A673 (cell line): ENCODE measurements around the gene LY86. TPM values are rescaled to one million over a fixed set of nuclear protein-coding genes. Genes with fewer than 3 reads are reported as not detected.

Source experiments
- BruUV-seq: library from RNA; stranded (reverse); fragments of 400-500 nt; replicated peaks from 2 replicates; lab custom pipeline; 2021; lab: Mats Ljungman, UMichigan
- CTCF ChIA-PET: fragments of 300-600 bp; sonication (Branson Sonifier 250); formaldehyde crosslinking; loops from one replicate; lab custom pipeline; 2022; ENCODE audit warnings: antibody characterized with exemption; lab: Charles Lee
- POLR2A ChIA-PET: fragments of 300-600 bp; sonication (Branson Sonifier 250); formaldehyde crosslinking; loops from one replicate; lab custom pipeline; 2022; ENCODE audit warnings: antibody characterized with exemption; ENCODE audit not compliant: low non-redundant PET; lab: Charles Lee
- DNase-seq: peaks from one replicate; pipeline ENCODE4 v3.0.0-alpha.2; 2015; ENCODE audit warnings: low spot score
- H3K27ac ChIP-seq: fragments of 200-600 bp; sonication (generic); 2 replicates; pipeline ENCODE4 v1.5.1; 2016; ENCODE audit warnings: mixed run types, low read depth, mild to moderate bottlenecking, mixed read lengths, antibody characterized with exemption, low read length; ENCODE audit not compliant: poor library complexity, severe bottlenecking
- H3K27me3 ChIP-seq: fragments of 200-600 bp; sonication (generic); replicated peaks from 2 replicates; pipeline ENCODE4 v1.6.1; 2017; ENCODE audit warnings: mixed run types, low read depth, mild to moderate bottlenecking, mixed read lengths, antibody characterized with exemption, low read length; ENCODE audit not compliant: insufficient read depth, poor library complexity
- H3K36me3 ChIP-seq: fragments of 200-600 bp; sonication (generic); 2 replicates; pipeline ENCODE4 v1.6.1; 2016; ENCODE audit warnings: mixed run types, mild to moderate bottlenecking, mixed read lengths, antibody characterized with exemption, low read length; ENCODE audit not compliant: insufficient read depth, poor library complexity, severe bottlenecking
- H3K4me1 ChIP-seq: fragments of 200-600 bp; sonication (generic); 2 replicates; pipeline ENCODE4 v1.6.1; 2017; ENCODE audit warnings: mixed run types, mild to moderate bottlenecking, mixed read lengths, antibody characterized with exemption, low read length; ENCODE audit not compliant: insufficient read depth, poor library complexity, severe bottlenecking
- H3K4me3 ChIP-seq: fragments of 200-600 bp; sonication (generic); 2 replicates; pipeline ENCODE4 v1.5.1; 2016; ENCODE audit warnings: low read depth, mixed run types, mild to moderate bottlenecking, mixed read lengths, low read length; ENCODE audit not compliant: poor library complexity, severe bottlenecking
- H3K9me3 ChIP-seq: fragments of 200-600 bp; sonication (generic); 2 replicates; pipeline ENCODE4 v1.6.1; 2016; ENCODE audit warnings: mixed run types, low read depth, mild to moderate bottlenecking, mixed read lengths, antibody characterized with exemption, low read length; ENCODE audit not compliant: poor library complexity, severe bottlenecking
- CTCF ChIP-seq: fragments of 300-800, 200-600 bp; sonication (generic); conservative IDR thresholded peaks from 2 replicates; pipeline ENCODE4 v1.5.1; 2017; ENCODE audit warnings: low read depth, mild to moderate bottlenecking, antibody characterized with exemption, low read length, moderate library complexity, mixed read lengths
- EZH2 ChIP-seq: fragments of 200-600 bp; sonication (generic); IDR thresholded peaks from 2 replicates; pipeline ENCODE4 v1.6.1; 2017; ENCODE audit warnings: borderline replicate concordance, low read depth, mild to moderate bottlenecking, mixed read lengths, antibody characterized with exemption, low read length; ENCODE audit not compliant: poor library complexity, severe bottlenecking
- intact Hi-C: fragments of 100-400 bp; cut with micrococcal nuclease; formaldehyde crosslinking; loops from one replicate; pipeline ENCODE4 v1.10.0; 2022; ENCODE audit not compliant: unreplicated experiment
- total RNA-seq: library from RNA; stranded (reverse); gene quantifications from 2 replicates; pipeline ENCODE4 v1.2.3, GENCODE V29; 2021

LY86 gene
- total RNA-seq, 1 experiment from 2014 or later: not detected

GRCh38 chr6:6623553-6623952 is 35.0 kb downstream of the LY86 start:
- DNase-seq: no peak
- POLR2A ChIA-PET: no interaction called here
- Histone ChIP-seq H3K4me3 (no peak overlapping the region), H3K9me3 (no peaks in the 10 kb centered on the region), H3K36me3 (no peaks in the 10 kb centered on the region), H3K4me1 (no peaks in the 10 kb centered on the region), H3K27ac (no peak overlapping the region), H3K27me3 (no peaks in the 10 kb centered on the region)
- intact Hi-C loops: no loop called here
- CTCF ChIA-PET: no interaction called here
- no TSS peak for BruUV-seq
- TF ChIP-seq EZH2: no peak
- TF ChIP-seq CTCF: no peak

GRCh38 chr6:6624269-6624990 is 35.9 kb downstream of the LY86 start:
- no peaks in the 10 kb centered on the region for H3K27me3 ChIP-seq
- no peak for TF ChIP-seq EZH2
- TF ChIP-seq CTCF: no peak
- H3K36me3 ChIP-seq: no peaks in the 10 kb centered on the region
- no peak overlapping the region for H3K4me3 ChIP-seq
- CTCF ChIA-PET: no interaction called here
- no peaks in the 10 kb centered on the region for H3K9me3 ChIP-seq
- no TSS peak for BruUV-seq
- no peak overlapping the region for H3K27ac ChIP-seq
- intact Hi-C loops: no loop called here
- no peak for DNase-seq
- H3K4me1 ChIP-seq: no peaks in the 10 kb centered on the region
- POLR2A ChIA-PET: no interaction called here

GRCh38 chr6:6626187-6626586 is 37.7 kb downstream of the LY86 start:
- H3K27me3 ChIP-seq: no peaks in the 10 kb centered on the region
- no peaks in the 10 kb centered on the region for H3K4me1 ChIP-seq
- intact Hi-C loops: no loop called here
- DNase-seq: no peak
- ChIA-PET POLR2A (no interaction called here), CTCF (no interaction called here)
- no peak for TF ChIP-seq CTCF
- TF ChIP-seq EZH2: no peak
- no peak overlapping the region for H3K27ac ChIP-seq
- no TSS peak for BruUV-seq
- no peaks in the 10 kb centered on the region for H3K9me3 ChIP-seq
- H3K36me3 ChIP-seq: no peaks in the 10 kb centered on the region
- H3K4me3 ChIP-seq: no peak overlapping the region
